SKM-1 (cell line): ENCODE results near the gene LMAN2L.

Experiments used
- DNase-seq: peaks from one replicate; lab custom pipeline; 2025; ENCODE audit not compliant: unreplicated experiment; lab: John Stamatoyannopoulos, UW

LMAN2L gene

GRCh38 chr2:96760036-96760985 lies 20.4 kb upstream of the LMAN2L start, which contains the start of gene CNNM4:
TSS of gene CNNM4 (plus strand) at chr2:96760902. CDS start at chr2:96761000, 98 bp downstream.
- DNase-seq: peak; percentile 80

- DNase-seq: no peak
Observed at GRCh38 chr2:96759548-96759947, 19.7 kb upstream of the LMAN2L start.

- no peak for DNase-seq
Observed at GRCh38 chr2:96758987-96759386, 19.1 kb upstream of the LMAN2L start.

GRCh38 chr2:96757477-96757860 lies 17.6 kb upstream of the LMAN2L start:
- no peak for DNase-seq

- DNase-seq: no peak
Observed at GRCh38 chr2:96756788-96757476, 17.1 kb upstream of the LMAN2L start.

- DNase-seq: no peak
Observed at GRCh38 chr2:96754317-96754716, 14.5 kb upstream of the LMAN2L start.

- no peak for DNase-seq
Observed at GRCh38 chr2:96753661-96754282, 13.9 kb upstream of the LMAN2L start.

GRCh38 chr2:96751800-96752199 lies 11.9 kb upstream of the LMAN2L start:
- no peak for DNase-seq

GRCh38 chr2:96747061-96747617 lies 7.3 kb upstream of the LMAN2L start:
- DNase-seq: no peak

GRCh38 chr2:96739076-96739632 lies 710 bp downstream of the LMAN2L start:
- DNase-seq: no peak

- DNase-seq: no peak
Observed at GRCh38 chr2:96737831-96738230, 2.0 kb downstream of the LMAN2L start.

GRCh38 chr2:96737251-96737650 lies 2.6 kb downstream of the LMAN2L start:
- DNase-seq: no peak

GRCh38 chr2:96734880-96735583 lies 4.8 kb downstream of the LMAN2L start:
- no peak for DNase-seq

- no peak for DNase-seq
Observed at GRCh38 chr2:96733931-96734330, 5.9 kb downstream of the LMAN2L start.

- no peak for DNase-seq
Observed at GRCh38 chr2:96730212-96730611, 9.7 kb downstream of the LMAN2L start.

GRCh38 chr2:96729748-96730147 lies 10.1 kb downstream of the LMAN2L start:
- DNase-seq: no peak

GRCh38 chr2:96727431-96727830 lies 12.4 kb downstream of the LMAN2L start:
- no peak for DNase-seq

GRCh38 chr2:96726131-96726530 lies 13.7 kb downstream of the LMAN2L start:
- no peak for DNase-seq

GRCh38 chr2:96716388-96716787 lies 23.5 kb downstream of the LMAN2L start:
- DNase-seq: no peak

- no peak for DNase-seq
Observed at GRCh38 chr2:96715658-96716057, 24.2 kb downstream of the LMAN2L start.
